HL-60 (cell line): Measurements from ENCODE around the gene FHIT.

ENCODE experiments used
- CTCF ChIP-seq: IDR thresholded peaks from one replicate; pipeline ENCODE4 v1.5.1; 2011; ENCODE audit warnings: low read length, control low read depth, inconsistent platforms; ENCODE audit not compliant: insufficient read depth
- GABPA ChIP-seq: IDR thresholded peaks from 2 replicates; pipeline ENCODE4 v1.6.1; 2012; ENCODE audit warnings: low read depth
- POLR2AphosphoS5 ChIP-seq: IDR thresholded peaks from 2 replicates; pipeline ENCODE4 v1.6.1; 2012; ENCODE audit warnings: low read depth
- REST ChIP-seq: IDR thresholded peaks from 2 replicates; pipeline ENCODE4 v1.6.1; 2012; ENCODE audit warnings: low read depth; ENCODE audit not compliant: insufficient replicate concordance
- SPI1 ChIP-seq: IDR thresholded peaks from 2 replicates; pipeline ENCODE4 v1.6.1; 2012; ENCODE audit warnings: low read depth, mild to moderate bottlenecking, borderline replicate concordance

GRCh38 chr3:60177726-60178125 lies 1073.5 kb downstream of the FHIT start:
- no peak for TF ChIP-seq CTCF
- no peak for TF ChIP-seq POLR2AphosphoS5
- TF ChIP-seq GABPA = no peak
- TF ChIP-seq REST = no peak
- no peak for TF ChIP-seq SPI1
